Measurements from ENCODE around the gene SRCIN1.
"Not testable (repeated sequence)": the region's sequence is repeated elsewhere in the genome, so short reads cannot be mapped to it uniquely, and the experiment has no call there.

SRCIN1 gene

DNA sequence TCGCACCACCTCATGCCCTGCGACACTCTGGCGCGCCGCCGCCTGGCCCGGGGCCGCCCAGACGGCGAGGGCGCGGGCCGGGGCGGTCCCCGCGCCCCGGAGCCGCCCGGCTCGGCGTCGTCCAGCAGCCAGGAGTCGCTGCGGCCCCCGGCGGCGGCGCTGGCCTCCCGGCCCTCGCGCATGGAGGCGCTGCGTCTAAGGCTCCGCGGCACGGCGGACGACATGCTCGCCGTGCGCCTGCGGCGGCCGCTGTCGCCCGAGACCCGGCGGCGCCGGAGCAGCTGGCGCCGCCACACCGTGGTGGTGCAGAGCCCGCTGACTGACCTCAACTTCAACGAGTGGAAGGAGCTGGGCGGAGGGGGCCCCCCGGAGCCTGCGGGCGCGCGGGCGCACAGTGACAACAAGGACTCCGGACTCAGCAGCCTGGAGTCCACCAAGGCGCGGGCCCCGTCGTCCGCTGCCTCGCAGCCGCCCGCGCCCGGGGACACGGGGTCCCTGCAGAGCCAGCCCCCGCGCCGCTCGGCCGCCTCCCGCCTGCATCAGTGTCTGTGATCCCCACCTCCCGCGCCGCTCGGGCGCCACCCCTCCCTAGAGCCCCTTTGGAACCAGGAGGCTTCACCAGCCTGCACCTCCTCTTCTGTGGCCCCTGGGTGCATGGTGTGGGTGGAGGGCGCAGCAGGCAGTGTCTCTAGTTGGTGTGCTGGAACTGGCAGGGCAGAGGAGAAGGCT lies 95.2 kb downstream of the SRCIN1 start:
- no peak for DNase-seq (ENCODE audit: low read depth in 2 of 2)

DNA sequence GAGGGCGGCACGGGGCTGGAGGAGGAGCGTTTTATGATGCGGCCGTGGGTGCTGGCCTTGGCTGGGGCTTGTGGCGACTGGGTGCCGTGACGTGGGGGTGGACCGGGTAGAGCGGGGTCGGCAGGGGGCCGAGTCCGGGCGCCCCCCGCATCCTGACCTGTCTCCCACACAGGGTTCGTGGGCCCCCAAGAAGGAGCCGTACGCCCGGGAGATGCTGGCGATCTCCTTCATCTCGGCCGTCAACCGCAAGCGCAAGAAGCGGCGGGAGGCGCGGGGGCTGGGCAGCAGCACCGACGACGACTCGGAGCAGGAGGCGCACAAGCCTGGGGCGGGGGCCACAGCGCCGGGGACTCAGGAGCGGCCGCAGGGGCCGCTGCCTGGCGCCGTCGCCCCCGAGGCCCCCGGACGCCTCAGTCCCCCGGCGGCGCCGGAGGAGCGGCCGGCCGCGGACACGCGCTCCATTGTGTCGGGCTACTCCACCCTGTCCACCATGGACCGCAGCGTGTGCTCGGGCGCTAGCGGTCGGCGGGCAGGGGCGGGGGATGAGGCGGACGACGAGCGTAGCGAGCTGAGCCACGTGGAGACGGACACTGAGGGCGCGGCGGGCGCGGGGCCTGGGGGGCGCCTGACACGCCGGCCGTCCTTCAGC lies 95.9 kb downstream of the SRCIN1 start:
- DNase-seq (ENCODE audit: low read depth in 2 of 2), result no peak

DNA sequence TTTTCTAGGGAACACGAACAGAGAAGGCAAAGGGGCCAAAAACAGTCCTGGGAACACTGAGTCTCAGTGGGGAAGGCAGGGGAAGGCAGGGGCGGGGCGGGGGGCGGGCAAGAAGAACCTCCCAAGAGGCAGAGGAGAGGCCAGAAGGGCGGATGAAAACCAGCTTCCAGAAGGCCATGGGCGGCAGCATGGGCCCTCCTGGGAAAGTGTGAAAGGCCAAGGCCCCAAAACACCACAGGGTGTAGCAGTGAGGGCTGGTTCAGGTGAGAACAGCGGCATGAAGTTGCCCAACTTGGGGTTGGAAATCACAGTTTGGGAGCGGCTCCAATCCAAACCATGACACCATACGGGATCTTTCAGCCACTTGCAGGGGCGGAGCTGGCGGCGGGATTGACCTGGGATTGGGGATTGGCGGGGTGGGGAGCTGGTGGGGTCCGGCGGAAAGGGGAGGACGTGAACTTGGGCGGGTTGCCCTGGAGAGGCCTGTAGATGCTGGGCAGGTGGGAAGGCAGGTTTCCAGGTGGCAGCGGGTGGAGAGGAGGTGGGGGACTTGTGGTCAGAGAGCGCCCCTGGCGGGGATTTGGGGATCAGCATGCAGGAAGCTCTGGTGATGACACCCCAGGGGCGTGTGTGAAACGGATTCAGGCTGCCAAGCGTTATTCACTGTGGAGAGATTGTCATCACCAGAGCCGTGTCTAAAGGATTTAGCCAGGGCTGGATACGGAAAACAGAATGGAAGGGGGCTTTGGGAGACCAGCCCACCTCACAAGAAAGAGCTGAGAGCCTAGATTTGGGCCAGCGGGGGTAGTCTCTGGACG lies 96.6 kb downstream of the SRCIN1 start:
- peak; percentile 71 to 75 for DNase-seq (ENCODE audit: low read depth in 2 of 2)

DNA sequence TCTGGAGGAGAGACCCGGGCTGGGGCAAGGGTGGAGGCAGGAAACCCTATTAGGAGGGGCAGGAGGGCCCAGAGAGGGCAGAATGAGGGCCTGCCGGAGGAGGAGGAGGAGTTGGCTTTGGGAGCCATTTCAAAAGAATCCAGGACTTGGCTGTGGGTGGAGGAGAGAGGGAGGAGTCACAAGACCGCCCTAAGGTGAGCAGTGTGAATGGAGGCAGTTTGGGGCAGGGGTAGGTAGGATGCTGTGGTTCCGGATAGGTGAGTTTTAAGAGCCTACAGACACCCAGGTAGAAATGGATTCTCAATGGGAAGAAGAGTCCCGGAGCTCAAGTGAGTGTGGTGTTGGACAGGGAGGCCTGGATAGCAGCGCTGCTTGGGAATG lies 97.2 kb downstream of the SRCIN1 start:
- DNase-seq (ENCODE audit: low read depth in 2 of 2), result no peak

DNA sequence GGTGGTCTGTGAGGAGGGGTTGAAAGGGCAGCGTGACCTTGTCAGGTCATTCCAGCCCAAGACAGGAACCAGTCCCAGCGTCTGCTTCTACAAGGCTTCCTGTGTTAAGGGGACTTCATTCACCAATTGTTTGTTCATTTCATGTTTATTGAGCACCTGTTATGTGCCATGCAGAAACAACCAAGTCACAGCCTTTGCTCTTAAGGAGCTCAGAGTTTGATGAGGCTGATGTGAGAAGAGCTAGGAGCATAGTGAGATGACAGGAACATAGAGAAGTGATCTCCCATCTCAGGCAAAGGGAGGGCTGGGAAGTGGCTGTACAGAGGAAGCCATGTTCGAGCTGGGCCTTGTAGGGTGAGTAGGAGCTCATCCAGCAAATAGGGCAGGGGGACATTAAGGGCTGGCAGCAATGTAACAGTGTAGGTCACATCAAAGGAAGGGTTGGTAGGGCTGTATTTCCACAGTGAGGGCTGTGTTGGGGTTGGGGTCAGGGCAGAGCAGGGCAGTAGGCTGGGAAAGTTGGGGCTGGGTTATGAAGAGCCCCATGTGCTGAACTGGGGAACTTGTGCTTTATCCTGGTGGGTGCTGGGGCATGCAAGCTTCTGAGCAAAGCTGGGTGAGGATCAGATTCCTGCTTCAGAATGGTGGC lies 97.7 kb downstream of the SRCIN1 start:
- DNase-seq (ENCODE audit: low read depth in 2 of 2), result no peak

DNA sequence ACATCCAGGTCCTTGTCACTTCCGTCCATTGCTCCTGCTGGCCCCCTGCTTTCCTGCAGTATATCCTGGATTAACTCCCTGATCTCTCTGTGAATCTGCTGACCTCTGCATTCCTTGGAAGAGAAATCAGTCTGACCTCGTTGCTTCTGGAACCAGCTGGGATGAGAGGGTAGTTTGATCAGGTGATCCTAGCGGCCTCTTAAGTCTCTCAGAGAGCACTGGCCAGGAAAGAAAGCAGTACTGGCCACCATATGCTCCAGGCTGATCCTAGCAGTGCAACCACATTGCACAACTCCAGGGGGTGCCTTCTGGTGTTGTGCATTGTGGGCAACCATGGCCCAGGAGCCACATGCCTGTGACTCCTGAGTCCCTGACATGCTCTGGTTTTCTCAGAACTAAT lies 98.3 kb downstream of the SRCIN1 start:
- DNase-seq (ENCODE audit: low read depth in 2 of 2), result no peak

DNA sequence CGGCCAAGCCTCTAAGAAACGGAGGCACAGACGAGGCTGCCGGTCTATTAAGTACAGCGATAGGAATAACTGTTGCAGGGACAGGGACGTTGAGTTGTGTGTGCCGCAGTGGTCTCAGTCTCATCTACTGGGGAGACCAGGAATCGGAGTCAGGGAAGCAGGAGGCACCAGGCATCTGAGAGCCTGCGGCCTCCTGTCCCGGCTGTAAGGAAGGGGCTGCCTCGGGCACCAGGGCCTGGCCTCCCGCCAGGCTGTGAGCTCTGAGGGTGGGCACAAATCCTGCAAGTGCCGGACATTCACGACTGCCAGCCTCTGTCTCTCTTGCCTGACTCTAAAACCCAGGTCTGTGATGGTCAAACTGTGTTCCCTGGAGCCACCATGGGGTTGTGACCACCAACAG lies 101.5 kb downstream of the SRCIN1 start:
- no peak for DNase-seq (ENCODE audit: low read depth in 2 of 2)

DNA sequence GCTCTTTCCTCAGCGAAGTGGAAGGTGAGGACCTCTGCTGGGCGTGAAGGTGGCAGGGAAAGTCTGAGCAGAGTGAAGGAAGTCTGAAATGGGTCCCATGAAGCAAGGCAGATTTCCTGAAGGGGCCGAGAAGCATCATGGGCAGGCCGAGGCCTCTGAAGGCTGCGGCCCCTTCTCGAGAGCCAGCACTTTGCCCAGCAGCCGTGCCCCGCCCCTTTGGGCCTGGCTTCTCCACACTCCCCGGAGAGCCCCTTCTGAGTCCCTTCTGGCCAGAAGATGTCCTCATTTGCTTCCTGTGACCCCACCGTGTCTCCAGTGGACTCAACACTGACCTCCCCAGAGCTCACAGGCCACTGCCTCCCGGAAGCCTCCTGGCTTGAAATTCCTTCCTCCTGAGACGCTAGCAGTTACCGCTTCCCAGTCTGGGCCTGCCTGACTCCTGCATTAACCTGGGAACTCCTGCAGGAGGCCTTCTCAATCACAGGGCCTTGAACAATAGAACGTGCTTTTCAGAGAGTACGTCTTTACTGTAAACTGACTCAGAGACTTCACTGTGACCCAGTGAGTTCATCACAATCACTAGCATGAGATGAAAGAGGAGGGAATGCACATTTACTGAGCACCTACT lies 102.4 kb downstream of the SRCIN1 start:
- DNase-seq (ENCODE audit: low read depth in 2 of 2), result not testable (repeated sequence)

DNA sequence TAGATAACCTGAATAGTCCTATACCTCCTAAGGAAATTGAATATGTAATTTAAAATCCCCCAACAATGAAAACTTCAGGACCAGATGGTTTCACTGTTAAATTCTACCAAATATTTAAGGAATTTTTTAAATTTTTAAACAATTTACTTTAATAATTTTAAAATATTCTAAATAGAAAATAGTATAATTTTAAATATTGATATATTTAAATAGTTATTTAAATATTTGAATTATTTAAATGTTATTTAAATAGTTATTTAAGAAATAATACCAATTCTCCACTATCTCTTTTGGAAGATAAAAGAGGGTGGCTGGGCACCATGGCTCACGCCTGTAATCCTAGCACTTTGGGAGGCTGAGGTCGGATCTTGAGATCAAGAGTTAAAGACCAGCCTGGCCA lies 104.0 kb downstream of the SRCIN1 start:
- not testable (repeated sequence) for DNase-seq (ENCODE audit: low read depth in 2 of 2)

DNA sequence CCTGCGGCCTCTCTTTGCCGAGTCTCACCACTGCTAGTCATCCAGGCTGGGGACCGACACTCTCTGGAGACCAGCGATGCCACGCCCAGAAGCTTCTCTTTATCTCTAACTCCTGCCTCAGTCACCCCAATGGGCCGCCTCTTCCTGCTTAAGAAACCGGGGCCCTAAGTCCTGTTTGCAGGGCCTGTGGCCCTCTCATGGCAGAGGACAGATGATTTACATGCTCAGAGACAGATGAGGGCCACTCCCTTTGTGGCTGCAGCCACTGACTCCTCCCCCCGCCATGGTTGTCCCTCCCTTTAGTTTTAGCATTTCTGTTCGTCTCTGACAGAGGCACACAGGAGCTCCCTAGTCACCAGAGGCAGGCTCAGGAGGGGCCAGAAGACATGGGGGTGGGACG lies 106.5 kb downstream of the SRCIN1 start:
- not testable (repeated sequence) for DNase-seq (ENCODE audit: low read depth in 2 of 2)

DNA sequence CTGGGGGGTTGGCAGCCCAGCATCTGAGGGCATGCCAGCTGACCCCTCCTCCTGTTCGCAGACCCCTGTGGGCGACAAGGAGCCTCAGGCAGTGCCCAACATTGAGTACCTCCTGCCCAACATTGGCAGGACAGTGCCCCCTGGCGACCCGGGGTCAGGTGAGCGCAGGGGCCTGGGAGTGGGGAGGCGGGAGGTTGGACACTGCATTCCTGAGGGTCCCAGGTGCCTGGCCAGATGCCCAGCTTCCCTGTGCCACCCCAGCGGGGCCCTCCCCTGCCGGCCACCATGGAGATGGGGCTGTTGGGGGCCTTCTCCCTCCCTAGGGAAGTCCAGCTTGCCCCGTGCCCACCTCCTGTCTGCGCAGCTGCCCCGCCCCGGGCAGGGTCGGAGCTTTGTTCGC lies 107.4 kb downstream of the SRCIN1 start:
- DNase-seq (ENCODE audit: low read depth in 2 of 2), result no peak

DNA sequence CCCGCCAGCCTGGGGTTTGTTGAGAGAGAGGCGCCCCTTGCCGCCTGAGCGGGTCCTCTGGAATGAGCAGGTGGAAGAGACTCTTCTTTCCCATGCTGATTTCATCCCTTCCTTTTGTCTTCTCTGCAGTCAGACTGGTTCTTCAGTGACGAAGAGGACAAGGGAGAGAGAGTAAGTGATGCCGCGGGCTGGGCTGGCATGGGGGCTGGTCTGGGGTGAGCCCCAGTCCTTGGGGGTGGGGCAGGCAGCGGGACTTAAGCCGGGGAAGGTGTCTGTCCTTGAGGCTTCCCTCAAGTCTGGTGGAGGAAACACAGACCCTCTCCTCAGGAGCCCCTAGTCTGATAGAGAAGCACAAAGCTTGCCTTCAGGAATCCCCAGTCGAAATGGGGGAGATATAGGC lies 108.1 kb downstream of the SRCIN1 start:
- DNase-seq (ENCODE audit: low read depth in 2 of 2), result not testable (repeated sequence)

DNA sequence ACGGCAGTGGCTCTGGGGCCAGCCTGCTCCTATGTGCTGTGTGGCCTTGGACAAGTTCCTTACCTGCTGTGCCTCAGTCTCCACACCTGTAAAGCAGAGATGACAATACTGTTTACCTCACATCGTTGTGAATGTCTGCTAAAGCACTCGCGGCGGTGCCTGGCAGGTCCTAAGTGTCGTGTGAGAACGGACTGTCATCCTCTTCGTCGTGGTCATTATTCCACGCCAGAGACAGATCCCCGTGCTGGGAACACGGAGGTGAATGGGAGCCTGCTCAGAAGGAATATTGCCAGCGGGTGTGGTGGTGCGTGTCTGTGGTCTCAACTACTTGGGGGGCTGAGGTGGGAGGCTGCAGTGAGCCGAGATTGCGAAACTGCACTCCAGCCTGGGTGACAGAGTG lies 111.6 kb downstream of the SRCIN1 start:
- not testable (repeated sequence) for DNase-seq (ENCODE audit: low read depth in 2 of 2)

DNA sequence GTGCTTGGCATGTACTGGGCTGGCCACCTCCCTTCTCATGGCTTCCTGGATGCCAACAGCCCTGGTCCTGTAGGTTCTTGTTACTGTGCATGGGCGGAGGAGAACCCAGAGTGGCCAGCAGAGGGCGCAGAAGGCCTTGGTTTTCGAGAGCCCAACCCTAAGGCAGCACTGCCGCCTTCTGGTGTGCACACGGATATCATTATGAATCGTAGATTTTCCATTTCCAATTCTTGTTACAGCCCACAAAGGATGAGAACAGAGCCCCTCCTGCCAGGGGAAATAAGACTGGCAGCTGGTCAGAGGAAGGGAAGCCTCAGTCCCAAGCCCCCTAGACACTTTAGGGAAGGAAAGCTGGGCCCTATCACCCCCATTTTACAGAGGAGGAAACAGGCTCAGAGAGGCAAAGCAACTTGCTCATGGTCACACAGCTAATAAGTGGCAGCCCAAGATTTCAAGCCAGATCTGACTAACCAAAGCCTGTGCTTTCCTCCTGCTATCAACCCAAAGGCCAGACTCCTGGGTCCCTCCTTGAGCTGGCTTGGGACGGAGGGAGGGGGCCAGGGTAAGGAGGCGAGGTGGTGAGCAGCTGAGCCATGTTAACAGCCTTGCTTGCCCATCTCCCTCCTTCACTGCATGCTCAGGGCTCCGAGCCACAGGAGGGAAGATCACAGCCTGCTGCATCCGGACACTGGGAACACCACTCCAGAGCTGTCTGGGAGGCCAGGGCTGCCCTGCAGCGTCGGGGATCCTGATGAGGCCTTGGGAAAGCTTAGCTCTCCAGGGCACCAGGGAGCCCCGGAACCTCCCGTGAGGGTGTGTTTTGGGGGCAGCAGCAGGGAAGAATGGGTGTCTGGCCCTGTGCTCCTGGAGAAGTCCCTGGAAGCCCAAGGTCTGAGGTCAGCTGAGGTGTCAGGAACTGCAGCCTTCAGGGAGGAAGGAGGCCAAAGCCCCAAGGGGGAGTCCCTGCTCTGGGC lies 113.4 kb downstream of the SRCIN1 start:
- peak; percentile 86 to 91 for DNase-seq (ENCODE audit: low read depth in 2 of 2)

DNA sequence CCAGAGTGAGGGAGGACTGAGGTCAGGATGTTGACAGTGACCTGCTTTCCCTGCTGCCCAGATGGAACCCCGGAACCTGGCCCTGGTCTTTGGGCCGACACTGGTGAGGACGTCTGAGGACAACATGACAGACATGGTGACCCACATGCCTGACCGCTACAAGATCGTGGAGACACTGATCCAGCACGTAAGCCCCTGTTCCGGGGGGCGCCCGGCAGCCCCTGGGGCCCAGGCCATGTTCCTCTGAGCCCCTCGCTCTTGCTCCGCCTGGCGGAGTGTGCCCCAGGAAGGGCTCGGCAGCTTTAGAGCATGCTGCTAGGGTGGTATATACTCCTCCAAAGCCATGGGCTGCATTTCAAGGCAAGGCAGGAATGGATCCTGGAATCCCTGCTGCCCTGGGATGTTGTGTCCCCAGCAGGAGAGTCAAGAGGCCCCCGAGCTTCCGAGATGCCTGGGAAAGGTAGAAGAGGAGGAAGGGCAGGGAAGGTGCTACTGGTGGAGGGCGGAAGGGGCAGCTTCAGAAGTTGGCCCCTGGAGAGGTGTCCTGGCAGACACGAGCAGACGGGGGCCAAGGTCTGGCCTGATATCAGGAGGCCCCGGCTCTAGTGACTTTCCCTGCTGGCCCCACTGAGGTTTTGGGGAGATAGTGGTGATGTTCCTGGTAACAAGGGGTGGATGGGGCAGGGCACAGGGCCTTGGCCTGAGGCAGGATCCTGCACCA lies 114.2 kb downstream of the SRCIN1 start:
- DNase-seq (ENCODE audit: low read depth in 2 of 2), result not testable (repeated sequence)

DNA sequence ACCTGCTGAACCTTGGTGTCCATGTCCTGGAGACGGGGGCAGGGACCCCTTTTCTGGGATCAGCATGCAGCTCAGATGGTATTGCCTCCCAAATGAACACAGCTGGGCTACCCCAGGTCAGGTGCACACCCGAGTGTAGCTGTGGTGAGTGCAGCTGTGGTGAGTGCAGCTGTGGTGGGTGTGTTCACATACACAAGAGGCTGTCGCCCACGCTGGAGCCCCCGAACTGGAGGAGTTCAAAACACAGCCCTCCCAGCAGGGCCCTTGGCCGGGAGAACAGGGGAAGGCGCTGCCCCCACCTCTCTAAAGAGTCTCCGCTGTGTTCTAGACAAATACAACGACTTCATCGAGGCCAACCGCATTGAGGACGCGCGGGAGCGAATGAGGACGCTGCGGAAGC lies 116.0 kb downstream of the SRCIN1 start:
- DNase-seq (ENCODE audit: low read depth in 2 of 2), result not testable (repeated sequence)

DNA sequence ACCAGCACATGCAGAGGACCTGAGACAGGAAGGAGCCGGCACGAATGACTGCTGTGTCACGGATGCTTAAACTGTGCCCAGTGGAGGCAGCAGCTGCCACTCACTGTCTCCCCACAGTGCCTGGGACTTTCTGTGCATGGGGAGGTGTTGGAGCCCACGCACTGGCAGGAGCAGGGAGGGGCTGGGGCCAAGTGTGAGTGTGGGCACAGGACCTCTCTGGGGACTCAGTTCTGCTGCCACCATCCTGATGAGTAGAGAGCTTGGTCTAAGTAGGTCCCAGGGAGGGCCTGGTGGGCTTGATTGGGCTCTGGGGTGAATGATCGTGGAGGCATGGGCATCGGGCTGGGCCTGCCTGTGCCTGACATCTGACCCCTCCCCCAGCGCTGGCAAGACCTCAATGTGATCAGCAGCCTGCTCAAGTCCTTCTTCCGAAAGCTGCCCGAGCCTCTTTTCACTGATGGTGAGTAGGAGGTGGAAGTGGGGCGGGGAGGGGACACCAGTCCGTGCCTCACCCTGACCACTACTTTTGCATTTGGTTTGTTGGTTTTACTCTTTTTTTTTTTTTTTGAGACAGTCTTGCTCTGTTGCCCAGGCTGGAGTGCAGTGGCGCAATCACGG lies 120.0 kb downstream of the SRCIN1 start:
- peak in 1 of 2 donors; percentile 25 for DNase-seq (ENCODE audit: low read depth in 2 of 2)

DNA sequence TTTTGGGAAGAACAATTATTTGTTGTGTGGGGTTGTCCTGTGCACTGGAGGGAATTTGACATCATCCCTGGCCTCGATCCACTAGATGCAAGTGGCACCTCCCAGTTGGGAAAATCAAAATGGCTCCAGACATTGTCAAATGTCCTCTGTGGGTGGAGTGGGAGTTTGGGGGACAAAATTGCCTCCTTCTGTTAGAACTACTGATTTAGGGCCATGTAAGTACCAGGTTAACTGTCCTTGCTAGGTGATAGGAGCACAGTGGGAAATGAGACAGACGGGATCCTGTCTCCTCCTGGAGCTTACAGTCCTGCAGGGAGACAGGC lies 120.6 kb downstream of the SRCIN1 start:
- DNase-seq (ENCODE audit: low read depth in 2 of 2), result no peak
